Stimulated activated CD8-positive, alpha-beta memory T cell treated with anti-CD3 and anti-CD28 coated beads, Interleukin-4, amount 100 ng/mL, for 4 hours (primary cell): ENCODE results near the gene USP24.
"Not testable (repeated sequence)": the region's sequence is repeated elsewhere in the genome, so short reads cannot be mapped to it uniquely, and the experiment has no call there.

Experiments
- DNase-seq, 2 donors: peaks; one replicate each; pipeline ENCODE4 v3.0.0-alpha.2; 2020; ENCODE audit warnings: low read depth in 2 of 2, low spot score in 1 of 2

Gene USP24

DNA sequence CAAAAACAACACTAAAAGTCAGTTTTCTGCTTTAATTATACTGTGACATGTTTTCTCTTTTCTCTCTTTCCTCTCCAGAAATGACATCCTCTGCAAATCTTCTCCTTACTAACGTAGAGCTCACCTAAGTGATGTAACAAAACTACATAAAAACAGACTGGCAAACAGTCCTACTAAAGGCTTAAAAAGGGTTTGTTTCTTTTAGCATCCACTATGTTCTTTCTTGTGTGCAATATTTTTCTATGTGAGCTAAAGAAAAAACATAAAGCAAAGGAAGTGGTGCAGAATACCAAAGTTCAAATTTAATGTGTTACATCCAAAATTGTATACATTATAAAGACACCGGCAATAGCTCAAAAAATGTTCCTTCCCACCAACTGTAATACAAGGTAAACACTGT lies 14.5 kb downstream of the USP24 start:
- DNase-seq = no peak

DNA sequence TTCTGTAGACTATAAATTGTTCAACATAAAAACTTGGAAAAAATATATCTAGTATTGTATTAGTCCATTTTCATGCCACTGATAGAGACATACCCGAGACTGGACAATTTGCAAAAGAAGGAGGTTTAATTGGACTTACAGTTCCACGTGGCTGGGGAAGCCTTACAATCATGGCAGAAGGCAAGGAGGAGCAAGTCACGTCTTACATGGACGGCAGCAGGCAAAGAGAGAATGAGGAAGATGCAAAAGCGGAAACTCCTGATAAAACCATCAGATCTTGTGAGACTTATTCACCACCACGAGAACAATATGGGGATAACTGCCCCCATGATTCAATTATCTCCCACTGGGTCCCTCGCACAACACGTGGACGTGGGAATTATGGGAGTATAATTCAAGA lies 15.4 kb downstream of the USP24 start:
- not testable (repeated sequence) for DNase-seq

GRCh38 chr1:55198044-55198443 lies 17.1 kb downstream of the USP24 start:
- DNase-seq = no peak

DNA sequence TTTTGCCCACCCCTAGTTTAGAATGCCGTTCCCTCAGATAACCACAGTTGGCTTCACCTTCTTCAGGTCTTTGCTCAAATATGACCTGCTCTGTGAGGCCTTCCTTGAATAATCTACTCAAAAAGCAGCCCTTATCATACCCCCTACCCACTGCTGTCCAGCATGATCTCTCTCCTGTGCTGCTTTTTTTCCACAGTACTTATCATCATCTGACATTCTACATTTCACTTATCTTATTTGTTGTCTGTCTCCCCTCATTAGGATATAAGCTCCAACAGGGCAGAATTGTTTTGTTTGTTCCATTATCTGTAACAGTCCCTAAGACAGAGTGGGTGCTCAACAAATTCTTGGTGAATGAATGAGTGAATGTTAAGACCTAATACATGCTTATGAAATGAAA lies 18.1 kb downstream of the USP24 start:
- DNase-seq = no peak

GRCh38 chr1:55196433-55197035 lies 18.6 kb downstream of the USP24 start:
- DNase-seq = no peak

GRCh38 chr1:55195521-55196233 lies 19.5 kb downstream of the USP24 start:
- DNase-seq = no peak

DNA sequence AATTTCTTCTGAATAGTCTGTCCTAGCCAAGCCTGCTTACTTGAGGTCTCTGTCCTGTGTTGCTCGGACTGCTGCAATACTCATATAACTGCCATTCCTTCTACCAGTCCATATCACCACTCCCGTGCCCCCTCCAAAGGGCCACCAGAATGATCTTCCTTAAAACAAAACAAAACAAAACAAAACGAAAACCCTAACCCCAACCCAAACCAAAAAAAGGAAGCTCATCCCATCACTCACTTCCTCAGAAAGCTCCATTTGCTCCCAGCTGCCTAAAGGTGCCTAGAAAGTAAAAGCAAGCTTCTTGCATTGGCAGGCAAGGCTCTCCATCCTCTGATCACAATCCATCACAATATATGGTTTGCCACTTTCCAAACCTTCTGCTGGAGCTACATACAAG lies 20.3 kb downstream of the USP24 start:
- no peak for DNase-seq

DNA sequence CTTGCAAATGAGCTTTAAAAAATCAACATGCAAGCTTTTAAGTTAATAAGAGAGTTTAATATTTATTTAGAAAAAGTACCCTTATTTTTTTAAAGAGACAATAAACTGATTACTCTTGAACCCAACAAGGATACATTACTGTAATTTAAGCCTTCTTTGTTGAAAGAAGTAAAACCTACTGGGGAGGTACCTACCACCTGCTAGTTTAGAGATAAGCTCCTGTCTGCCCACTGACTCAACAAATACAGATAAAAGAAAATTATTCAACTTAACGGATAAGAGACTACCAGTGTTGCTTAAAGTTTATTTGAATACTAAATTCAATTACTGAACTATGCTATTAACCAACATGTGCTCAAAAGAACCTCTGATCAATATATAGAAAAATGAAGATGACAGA lies 23.1 kb downstream of the USP24 start:
- DNase-seq = no peak

DNA sequence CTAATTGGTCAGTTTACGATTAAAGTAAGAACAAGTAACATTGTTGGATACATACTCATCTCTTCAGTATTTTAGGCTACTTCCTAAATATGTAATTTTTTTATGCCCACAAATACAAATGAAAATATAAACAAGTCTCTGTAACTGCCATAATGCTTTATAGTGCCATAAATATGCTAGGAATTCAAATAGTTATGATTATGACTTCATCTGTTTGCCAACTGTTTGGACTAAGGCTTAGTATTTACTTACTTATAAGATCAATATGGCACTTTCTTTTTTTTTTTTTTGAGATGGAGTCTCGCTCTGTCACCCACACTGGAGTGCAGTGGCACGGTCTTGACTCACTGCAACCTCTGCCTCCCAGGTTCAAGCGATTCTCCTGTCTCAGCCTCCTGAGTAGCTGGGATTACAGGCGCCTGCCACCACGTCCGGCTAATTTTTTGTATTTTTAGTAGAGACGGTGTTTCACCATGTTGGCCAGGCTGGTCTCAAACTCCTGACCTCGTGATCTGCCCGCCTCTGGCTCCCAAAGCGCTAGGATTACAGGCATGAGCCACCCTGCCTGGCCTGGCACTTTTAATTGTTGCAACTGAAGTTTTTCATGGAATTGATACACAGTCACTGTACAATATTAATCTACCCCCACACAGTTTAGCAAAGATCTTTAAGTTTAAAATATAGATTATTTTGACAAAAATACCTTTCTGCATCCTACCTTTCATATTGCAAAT lies 23.8 kb downstream of the USP24 start:
- not testable (repeated sequence) for DNase-seq

DNA sequence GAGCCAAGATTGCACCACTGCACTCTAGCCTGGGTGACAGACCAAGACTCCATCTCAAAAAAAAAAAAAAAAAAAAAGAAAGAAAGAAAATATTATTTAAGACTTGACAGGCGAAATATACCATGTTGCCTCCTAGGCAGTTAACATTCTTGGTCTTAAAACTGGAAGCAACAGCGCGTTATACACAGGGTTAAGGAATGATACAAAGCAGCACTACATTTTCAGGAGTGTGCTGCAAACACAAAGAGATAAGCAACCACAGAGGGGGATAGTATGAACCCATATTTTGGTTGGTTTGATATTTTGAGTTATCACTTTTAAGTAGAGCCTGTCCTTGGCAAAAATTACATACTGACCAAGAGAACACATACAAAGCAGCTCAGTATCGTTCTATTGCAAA lies 25.1 kb downstream of the USP24 start:
- DNase-seq = no peak

DNA sequence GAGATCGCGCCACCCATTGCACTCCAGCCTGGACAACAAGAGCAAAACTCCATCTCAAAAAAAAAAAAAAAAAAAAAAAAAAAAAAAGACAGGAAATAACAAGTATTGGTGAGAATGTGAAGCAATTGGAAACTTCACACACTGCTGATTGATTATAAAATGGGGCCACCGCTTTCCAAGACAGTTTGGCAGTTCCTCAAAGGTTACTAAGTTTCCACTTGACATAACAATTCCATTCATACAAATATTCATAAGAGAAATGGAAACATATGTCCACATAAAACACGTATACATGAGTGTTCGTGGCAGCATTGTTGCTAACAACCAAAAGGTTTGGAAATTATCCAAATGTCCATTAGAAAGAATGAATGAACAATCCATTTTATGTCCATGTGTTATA lies 26.3 kb downstream of the USP24 start:
- no peak for DNase-seq

DNA sequence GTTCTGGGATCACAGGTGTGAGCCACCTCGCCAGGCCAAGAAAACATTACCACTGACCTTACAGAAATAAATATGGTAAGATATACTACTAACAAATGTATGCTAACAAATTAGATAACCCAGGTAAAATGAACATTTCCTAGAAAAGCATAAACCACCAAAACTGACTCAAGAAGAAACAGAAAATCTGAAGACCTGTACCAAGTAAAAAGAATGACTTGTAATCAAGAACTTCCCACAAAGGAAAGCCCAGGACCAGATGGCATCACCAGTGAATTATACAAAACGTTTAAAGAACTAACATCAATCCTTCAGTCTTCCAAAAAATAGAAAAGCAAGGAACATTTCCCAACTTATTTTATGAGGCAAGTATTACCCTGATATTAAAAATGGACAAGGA lies 29.3 kb downstream of the USP24 start:
- no peak for DNase-seq

DNA sequence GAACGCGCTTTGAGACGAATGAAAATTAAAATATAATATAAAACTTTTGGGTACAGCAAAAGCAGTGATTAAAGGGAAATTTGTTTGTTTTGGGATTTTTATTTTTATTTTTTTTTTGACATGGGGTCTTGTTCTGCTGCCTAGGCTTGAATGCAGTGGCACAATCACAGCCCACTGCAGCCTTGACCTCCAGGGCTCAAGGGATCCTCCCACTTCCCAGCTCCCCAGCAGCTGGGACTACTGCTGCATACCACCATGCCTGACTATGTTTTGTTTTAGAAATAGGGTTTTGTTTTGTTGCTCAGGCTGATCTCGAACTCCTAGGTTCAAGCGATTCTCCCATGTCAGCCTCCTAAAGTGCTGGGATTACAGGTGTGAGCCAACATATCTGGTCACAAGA lies 30.3 kb downstream of the USP24 start:
- no peak for DNase-seq

GRCh38 chr1:55181666-55182065 lies 33.5 kb downstream of the USP24 start:
- DNase-seq = no peak

GRCh38 chr1:55180075-55180670 lies 35.0 kb downstream of the USP24 start:
- no peak for DNase-seq

DNA sequence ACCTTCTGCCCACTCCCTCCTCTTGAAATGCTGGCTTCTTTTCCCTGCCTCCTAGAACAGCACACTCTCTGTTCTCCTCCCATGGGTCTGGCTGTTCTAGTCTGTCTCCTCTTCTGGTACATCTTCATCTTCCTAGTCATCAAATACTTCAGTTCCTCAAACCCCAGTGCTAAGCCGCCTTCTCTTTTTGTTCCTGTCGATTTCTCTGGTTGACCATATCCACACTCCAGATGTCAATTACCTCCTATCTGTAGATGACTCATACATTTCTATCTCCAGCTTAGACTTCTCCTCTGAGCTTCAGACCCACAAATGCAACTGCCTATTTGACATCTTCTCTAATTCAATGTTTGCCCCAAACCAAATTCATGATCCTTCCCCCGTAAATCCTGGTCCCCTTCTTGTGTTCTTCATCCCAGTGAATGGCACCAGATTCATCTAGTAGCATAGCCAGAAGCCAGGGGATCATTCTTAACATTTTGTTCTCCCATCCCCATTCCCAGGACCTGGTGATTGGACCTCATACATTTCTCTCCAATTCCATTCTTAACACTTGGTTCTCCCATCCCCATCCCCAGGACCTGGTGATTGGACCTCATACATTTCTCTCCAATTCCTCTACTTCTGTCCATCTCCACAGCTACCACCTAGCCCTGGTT lies 35.9 kb downstream of the USP24 start:
- no peak for DNase-seq

DNA sequence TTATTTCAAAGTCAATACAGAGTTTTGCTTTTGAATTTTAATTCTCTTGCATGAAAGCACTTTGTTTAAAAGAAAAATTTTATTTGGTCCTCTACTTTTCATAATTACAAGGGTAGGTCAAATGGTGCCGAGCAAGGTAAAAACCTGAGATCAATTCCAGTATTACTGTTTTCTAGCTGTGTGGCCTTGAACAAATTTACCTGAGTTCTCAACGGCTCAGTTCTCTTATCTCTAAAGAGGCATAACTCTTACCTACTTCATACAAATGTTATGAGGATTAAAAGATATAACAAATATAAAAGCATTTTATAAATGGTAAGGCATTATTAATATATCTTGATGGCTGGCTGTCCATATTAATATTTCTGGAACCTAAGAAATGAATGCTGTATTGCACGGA lies 42.5 kb downstream of the USP24 start:
- no peak for DNase-seq

DNA sequence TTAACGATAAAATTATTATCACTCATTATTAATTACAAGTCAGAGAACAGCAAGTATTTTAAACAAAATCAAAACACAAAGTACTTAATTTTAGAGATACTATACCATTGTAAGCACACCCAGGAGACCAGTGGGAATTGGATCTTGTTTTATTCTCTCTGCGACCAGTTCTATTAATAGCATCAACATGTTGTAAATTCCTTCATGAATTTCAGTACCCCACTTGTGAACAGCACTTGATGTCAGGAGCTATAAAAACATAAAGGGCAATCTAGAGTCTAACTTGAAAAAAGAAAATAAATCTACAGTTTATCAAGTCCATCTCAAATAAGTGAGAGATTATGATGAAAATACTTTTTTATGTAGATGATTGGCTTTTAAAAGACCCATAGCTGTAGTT lies 42.9 kb downstream of the USP24 start:
- no peak for DNase-seq

- DNase-seq = no peak
Measured at GRCh38 chr1:55171694-55172093, 43.5 kb downstream of the USP24 start.

DNA sequence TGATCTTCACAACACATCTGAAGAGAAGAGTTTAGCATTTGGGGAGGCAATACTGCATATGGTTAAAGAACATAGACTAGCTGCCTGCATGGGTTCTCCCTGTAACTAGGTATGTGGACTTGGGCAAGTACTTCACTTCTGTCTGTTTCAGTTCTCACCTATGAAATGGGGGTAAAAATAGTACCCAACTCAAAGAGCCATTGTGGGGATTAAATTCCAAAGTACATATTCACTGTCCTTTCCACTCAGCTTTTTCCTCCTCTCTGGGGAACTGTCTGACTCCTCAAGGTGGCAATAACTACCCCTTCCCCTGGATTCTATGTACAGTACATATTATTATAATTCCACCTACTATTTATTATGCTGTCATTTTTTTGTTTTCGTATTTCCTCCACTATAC lies 44.7 kb downstream of the USP24 start:
- no peak for DNase-seq

GRCh38 chr1:55169126-55169525 lies 46.0 kb downstream of the USP24 start:
- no peak for DNase-seq

DNA sequence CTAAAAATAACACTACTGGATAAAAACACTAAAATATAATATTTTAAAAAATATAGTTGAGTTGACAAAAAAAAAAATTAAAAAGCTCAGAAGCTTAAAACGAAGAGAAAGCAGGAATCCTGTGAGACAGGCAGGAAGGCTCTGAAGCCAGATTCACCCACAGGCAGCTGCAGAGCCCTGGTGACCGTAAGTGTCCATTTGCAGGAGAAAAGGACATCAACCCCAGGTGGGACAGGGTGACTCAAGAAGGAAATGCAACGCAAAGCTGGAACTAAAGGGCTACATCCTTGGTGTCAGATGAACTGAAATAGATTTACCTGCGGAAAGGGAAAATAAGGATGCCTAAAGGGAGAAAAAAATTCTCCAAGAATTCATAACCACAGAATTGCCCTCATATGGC lies 46.8 kb downstream of the USP24 start:
- no peak for DNase-seq
